ENCODE data around the gene C1orf226.
"Not testable (repeated sequence)": the region's sequence is repeated elsewhere in the genome, so short reads cannot be mapped to it uniquely, and the experiment has no call there.

The C1orf226 gene

GRCh38 chr1:162430583-162430982 lies 49.1 kb downstream of the C1orf226 start:
- no peak overlapping the region for H3K4me3 ChIP-seq (ENCODE audit: low read length)
- TF ChIP-seq CTCF (IDR thresholded peaks at IDR 0.05; ENCODE audit: insufficient read depth, low read depth, low read length, missing control alignments) = no peak

GRCh38 chr1:162432977-162433713 lies 51.6 kb downstream of the C1orf226 start:
- H3K4me3 ChIP-seq (ENCODE audit: low read length); DNase-seq (ENCODE audit: low read depth): not testable (repeated sequence)

More at GRCh38 chr1:162430583-162430982, 49.1 kb downstream of the C1orf226 start:
- no peak for DNase-seq (ENCODE audit: low read depth)

Data from epithelial cell of esophagus (primary cell).